ENCODE measurements around the gene ITGB8.
A peak's percentile ranks its signal among the peaks of the same experiment; 100 is the strongest.

ITGB8 gene

DNA sequence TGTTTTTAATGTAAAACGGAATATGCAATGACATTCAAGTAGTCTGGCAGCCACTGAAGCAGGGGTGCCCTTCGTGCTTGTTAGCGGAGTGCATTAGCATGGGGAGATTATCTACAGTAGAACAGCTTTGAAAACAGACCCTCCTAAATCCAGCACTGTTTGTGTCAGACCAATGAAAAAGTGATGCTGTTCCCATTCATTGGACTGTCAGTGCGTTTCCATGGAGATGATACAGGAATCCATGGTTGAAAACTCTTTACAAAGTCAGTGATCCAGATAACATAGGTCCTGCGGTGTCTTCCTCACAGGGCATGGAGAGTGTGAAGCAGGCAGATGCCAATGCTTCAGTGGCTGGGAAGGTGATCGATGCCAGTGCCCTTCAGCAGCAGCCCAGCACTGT is 73.6 kb downstream of the ITGB8 start:
- Histone ChIP-seq H3K9ac (ENCODE audit: low read length) (no peak overlapping the region), H3K4me1 (ENCODE audit: control insufficient read depth, insufficient read depth, low read length) (peaks cover 43% of the 10 kb centered on the region), H3K4me3 (ENCODE audit: low read length) (no peak overlapping the region), H3K9me3 (ENCODE audit: control insufficient read depth, low read length) (no peaks in the 10 kb centered on the region), H3K27me3 (replicated peaks; ENCODE audit: control insufficient read depth, insufficient read depth, low read length) (no peaks in the 10 kb centered on the region), H3K36me3 (ENCODE audit: control insufficient read depth, insufficient read depth, low read length, severe bottlenecking) (no peaks in the 10 kb centered on the region)
- no peak for DNase-seq (ENCODE audit: low read depth)

DNA sequence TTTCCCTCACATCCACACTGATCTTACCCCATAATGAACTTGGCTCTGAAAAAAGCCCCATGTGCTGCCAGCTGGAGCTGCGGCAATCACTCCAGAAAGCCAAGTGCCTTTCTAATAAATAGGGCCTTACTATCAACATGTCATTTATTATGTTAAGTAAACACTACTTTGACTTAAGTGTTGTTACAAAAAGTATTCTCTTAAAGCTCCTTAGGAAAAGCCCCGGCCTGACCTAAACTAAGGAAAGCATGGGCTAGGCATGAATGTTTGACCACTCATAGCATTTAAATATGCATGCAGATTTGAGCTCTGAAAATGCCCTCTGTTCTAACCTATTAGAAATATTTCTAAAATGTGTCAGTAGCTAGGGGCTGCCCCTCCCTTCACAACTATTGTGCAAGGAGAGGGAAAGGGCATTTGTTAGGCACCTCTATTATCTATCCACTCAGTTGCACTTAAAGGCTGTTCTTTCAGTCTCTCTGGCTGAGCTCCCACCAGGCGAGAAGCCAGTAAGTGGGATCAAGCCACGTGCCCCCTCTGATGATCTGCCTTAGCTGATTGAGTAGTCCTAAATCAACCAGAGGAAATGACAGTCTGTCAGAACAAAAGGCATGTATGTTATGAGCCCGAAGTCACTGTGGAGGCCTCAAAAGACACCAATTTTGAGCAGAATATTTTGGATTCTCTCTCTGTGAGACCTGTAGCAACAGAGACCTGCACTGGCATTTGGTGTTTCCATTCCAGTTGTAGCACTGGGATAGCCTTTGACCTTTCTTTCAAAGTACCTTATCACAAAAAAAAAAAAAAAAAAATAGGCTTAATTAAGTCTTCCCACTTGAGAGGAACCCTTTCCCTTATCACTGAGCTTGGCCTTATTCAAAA is 77.1 kb downstream of the ITGB8 start:
- no peaks in the 10 kb centered on the region for H3K27me3 ChIP-seq (replicated peaks; ENCODE audit: control insufficient read depth, insufficient read depth, low read length)
- H3K9me3 ChIP-seq (ENCODE audit: control insufficient read depth, low read length): no peaks in the 10 kb centered on the region
- H3K36me3 ChIP-seq (ENCODE audit: control insufficient read depth, insufficient read depth, low read length, severe bottlenecking): no peaks in the 10 kb centered on the region
- DNase-seq (ENCODE audit: low read depth): peak; percentile 72
- peaks cover 34% of the 10 kb centered on the region for H3K4me1 ChIP-seq (ENCODE audit: control insufficient read depth, insufficient read depth, low read length)
- H3K4me3 ChIP-seq (ENCODE audit: low read length): peak overlapping the region; percentile 8
- H3K9ac ChIP-seq (ENCODE audit: low read length): peak overlapping the region; percentile 29

DNA sequence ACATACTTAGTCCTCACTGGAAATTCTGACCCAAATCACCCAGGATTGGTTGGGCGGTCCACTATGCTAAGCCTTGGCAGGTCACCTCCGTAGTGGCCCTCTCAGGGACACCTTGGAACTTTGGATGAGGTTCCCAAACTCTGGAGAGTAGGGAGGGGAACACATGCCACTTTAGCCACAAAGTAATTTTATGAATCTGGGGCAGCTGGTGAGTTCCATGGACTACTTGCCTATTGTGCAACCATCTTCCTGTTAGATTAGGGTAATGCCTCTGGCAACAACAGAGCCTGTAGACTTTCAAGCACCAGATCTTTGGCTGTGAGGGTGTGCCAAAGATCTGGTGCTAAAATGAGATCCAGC is 77.7 kb downstream of the ITGB8 start:
- DNase-seq (ENCODE audit: low read depth): peak; percentile 80
- H3K36me3 ChIP-seq (ENCODE audit: control insufficient read depth, insufficient read depth, low read length, severe bottlenecking): no peaks in the 10 kb centered on the region
- H3K4me3 ChIP-seq (ENCODE audit: low read length): no peak overlapping the region
- peaks cover 28% of the 10 kb centered on the region for H3K4me1 ChIP-seq (ENCODE audit: control insufficient read depth, insufficient read depth, low read length)
- H3K9me3 ChIP-seq (ENCODE audit: control insufficient read depth, low read length): no peaks in the 10 kb centered on the region
- H3K9ac ChIP-seq (ENCODE audit: low read length): peak overlapping the region; percentile 5
- H3K27me3 ChIP-seq (replicated peaks; ENCODE audit: control insufficient read depth, insufficient read depth, low read length): no peaks in the 10 kb centered on the region

DNA sequence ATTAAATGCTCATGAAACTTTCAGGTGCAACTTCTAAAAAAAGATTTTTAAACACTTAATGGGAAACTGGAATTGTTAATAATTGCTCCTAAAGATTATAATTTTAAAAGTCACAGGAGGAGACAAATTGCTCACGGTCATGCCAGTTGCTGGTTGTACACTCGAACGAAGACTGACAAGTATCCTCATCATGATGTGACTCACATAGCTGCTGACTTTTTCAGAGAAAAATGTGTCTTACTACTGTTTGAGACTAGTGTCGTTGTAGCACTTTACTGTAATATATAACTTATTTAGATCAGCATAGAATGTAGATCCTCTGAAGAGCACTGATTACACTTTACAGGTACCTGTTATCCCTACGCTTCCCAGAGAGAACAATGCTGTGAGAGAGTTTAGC is 79.3 kb downstream of the ITGB8 start:
- no peaks in the 10 kb centered on the region for H3K36me3 ChIP-seq (ENCODE audit: control insufficient read depth, insufficient read depth, low read length, severe bottlenecking)
- H3K27me3 ChIP-seq (replicated peaks; ENCODE audit: control insufficient read depth, insufficient read depth, low read length): no peaks in the 10 kb centered on the region
- no peaks in the 10 kb centered on the region for H3K9me3 ChIP-seq (ENCODE audit: control insufficient read depth, low read length)
- H3K4me1 ChIP-seq (ENCODE audit: control insufficient read depth, insufficient read depth, low read length): peaks cover 23% of the 10 kb centered on the region
- no peak for DNase-seq (ENCODE audit: low read depth)
- H3K9ac ChIP-seq (ENCODE audit: low read length): no peak overlapping the region
- no peak overlapping the region for H3K4me3 ChIP-seq (ENCODE audit: low read length)

DNA sequence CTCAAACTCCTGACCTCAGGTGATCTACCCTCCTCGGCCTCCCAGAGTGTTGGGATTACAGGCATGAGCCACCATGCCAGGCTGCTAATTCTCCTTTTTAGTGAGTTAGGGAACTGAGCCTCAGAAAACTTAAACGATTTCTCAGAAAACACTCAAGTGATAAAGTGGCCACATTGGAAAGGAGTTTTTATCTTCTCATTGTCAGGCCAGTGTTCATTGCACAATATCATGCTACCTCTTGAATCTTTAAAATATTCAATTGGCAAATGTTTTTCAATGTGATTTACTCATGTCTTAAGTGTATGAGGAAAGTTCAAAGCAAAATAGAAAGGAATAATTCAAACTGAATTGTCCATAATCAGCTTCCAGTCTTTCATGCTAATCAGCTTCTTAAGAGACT is 80.7 kb downstream of the ITGB8 start:
- Histone ChIP-seq H3K4me3 (ENCODE audit: low read length) (no peak overlapping the region), H3K9ac (ENCODE audit: low read length) (no peak overlapping the region), H3K36me3 (ENCODE audit: control insufficient read depth, insufficient read depth, low read length, severe bottlenecking) (no peaks in the 10 kb centered on the region), H3K4me1 (ENCODE audit: control insufficient read depth, insufficient read depth, low read length) (peaks cover 23% of the 10 kb centered on the region), H3K27me3 (replicated peaks; ENCODE audit: control insufficient read depth, insufficient read depth, low read length) (no peaks in the 10 kb centered on the region), H3K9me3 (ENCODE audit: control insufficient read depth, low read length) (no peaks in the 10 kb centered on the region)
- DNase-seq (ENCODE audit: low read depth): no peak

DNA sequence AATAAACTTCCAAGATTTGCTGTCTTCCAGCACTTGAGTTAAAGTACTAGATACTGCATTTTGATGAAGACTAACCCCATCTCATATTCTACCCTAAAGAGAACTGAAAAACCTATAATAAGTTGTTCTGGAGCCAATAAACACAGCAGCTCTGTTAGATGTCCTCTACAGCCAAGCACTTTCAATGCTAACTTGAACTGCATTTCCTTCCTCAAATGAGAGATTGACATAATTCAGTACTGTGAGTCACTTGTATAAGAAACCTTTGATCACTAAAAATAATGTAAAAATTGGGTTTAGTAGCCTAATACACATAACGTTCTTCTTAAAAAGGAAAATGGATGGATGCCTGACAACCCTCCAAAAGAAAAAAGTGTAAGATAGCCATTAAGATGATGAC is 81.3 kb downstream of the ITGB8 start:
- no peaks in the 10 kb centered on the region for H3K36me3 ChIP-seq (ENCODE audit: control insufficient read depth, insufficient read depth, low read length, severe bottlenecking)
- no peak overlapping the region for H3K4me3 ChIP-seq (ENCODE audit: low read length)

DNA sequence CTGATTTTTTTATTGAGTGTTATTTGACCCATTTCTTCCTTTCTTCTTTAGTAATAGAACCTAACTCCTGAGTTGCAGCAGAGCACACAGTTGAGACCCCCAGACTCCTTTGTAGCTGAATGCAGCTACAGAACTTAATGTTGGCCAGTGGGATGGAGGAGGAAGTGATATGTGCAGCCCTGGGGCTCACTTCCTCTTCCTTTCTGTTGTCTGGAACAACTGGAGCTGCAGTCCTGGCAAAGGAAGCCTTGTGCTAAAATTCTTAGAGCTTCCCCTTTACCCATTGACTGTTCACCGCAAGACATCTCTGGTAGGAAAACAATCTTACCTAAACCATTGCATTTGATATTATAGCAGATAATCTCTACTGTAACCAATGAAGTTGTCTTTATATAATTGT is 86.6 kb downstream of the ITGB8 start:
- no peak overlapping the region for H3K9ac ChIP-seq (ENCODE audit: low read length)
- H3K36me3 ChIP-seq (ENCODE audit: control insufficient read depth, insufficient read depth, low read length, severe bottlenecking): no peaks in the 10 kb centered on the region
- no peak for DNase-seq (ENCODE audit: low read depth)
- no peaks in the 10 kb centered on the region for H3K27me3 ChIP-seq (replicated peaks; ENCODE audit: control insufficient read depth, insufficient read depth, low read length)
- H3K4me1 ChIP-seq (ENCODE audit: control insufficient read depth, insufficient read depth, low read length): no peaks in the 10 kb centered on the region
- no peak overlapping the region for H3K4me3 ChIP-seq (ENCODE audit: low read length)
- no peaks in the 10 kb centered on the region for H3K9me3 ChIP-seq (ENCODE audit: control insufficient read depth, low read length)

More for the DNA sequence above, 81.3 kb downstream of the ITGB8 start:
- Histone ChIP-seq H3K27me3 (replicated peaks; ENCODE audit: control insufficient read depth, insufficient read depth, low read length) (no peaks in the 10 kb centered on the region), H3K9me3 (ENCODE audit: control insufficient read depth, low read length) (no peaks in the 10 kb centered on the region), H3K4me1 (ENCODE audit: control insufficient read depth, insufficient read depth, low read length) (peaks cover 19% of the 10 kb centered on the region), H3K9ac (ENCODE audit: low read length) (no peak overlapping the region)
- DNase-seq (ENCODE audit: low read depth): no peak

DNA sequence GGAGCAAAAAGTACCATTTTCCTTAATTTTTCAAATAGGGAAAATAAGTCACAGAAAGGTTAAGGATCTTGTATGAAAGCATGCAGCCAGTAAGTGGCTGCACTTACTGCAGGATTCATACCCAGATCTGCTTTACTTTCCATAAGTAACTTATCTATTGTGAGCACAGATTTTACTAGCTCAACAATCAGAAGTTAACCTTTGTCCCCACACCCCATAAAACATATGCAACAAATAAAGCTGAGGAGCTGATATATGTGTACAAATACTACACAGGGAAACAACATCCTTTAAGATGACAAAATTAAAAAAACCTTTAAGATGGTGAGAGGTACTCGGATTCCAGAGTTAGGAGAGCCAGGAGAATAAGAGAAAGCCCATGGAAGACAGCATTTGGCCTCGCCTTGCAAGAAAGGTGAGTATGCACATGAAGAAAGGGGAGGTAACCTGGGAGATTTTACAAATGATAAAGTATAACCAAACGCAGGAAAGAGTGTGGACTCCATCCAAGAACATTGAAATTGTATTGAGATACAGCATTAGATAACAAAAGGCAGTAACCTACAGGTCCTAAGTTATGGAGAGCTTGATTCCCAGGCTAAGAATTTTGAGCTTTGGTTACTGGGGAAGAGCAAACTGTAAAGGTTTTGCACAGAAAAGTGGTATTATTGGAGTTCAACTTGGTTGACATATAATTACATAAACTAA is 87.1 kb downstream of the ITGB8 start:
- DNase-seq (ENCODE audit: low read depth): no peak
- no peaks in the 10 kb centered on the region for H3K4me1 ChIP-seq (ENCODE audit: control insufficient read depth, insufficient read depth, low read length)
- H3K9me3 ChIP-seq (ENCODE audit: control insufficient read depth, low read length): no peaks in the 10 kb centered on the region

DNA sequence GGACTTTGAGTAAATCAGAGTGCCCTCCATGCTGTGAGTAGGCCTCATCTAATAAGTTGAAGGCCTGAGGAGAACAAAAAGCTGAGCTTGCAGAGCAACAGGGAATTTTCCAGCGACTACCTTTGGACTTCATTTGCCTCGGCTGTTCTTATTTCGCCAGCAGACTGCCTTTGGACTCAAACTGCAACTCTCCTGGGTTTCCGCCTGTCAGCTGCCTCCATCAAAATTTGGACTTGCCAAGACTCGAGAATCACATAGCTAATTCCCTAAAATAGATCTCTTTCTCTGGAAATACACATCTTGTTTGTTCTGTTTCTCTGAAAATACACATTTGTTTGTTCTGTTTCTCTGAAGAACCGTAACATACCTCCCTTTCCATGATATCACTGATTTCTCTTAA is 93.8 kb downstream of the ITGB8 start:
- no peak overlapping the region for H3K4me3 ChIP-seq (ENCODE audit: low read length)
- no peak overlapping the region for H3K9ac ChIP-seq (ENCODE audit: low read length)
- no peaks in the 10 kb centered on the region for H3K27me3 ChIP-seq (replicated peaks; ENCODE audit: control insufficient read depth, insufficient read depth, low read length)
- no peaks in the 10 kb centered on the region for H3K36me3 ChIP-seq (ENCODE audit: control insufficient read depth, insufficient read depth, low read length, severe bottlenecking)
- no peaks in the 10 kb centered on the region for H3K4me1 ChIP-seq (ENCODE audit: control insufficient read depth, insufficient read depth, low read length)
- DNase-seq (ENCODE audit: low read depth): no peak
- no peaks in the 10 kb centered on the region for H3K9me3 ChIP-seq (ENCODE audit: control insufficient read depth, low read length)

More for the DNA sequence above, 87.1 kb downstream of the ITGB8 start:
- Histone ChIP-seq H3K36me3 (ENCODE audit: control insufficient read depth, insufficient read depth, low read length, severe bottlenecking) (no peaks in the 10 kb centered on the region), H3K27me3 (replicated peaks; ENCODE audit: control insufficient read depth, insufficient read depth, low read length) (no peaks in the 10 kb centered on the region), H3K4me3 (ENCODE audit: low read length) (no peak overlapping the region), H3K9ac (ENCODE audit: low read length) (no peak overlapping the region)

DNA sequence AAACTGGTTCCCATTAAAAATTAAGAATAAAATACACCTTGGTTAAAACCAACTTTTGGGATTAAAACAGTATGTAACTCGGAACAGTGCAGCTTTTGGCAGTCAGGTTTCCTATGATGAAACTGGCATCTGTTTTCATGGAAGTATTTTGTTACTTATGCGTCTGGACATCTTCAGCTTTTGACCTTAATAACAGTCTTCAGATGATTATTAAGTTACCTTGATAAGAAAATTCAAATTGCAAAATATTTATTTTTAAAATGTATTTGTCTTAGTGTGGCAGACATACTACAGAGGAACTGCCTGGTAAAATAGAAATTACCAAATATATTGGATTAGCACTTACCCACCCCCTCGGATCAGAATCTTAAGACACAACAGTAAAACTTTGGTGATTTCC is 100.0 kb downstream of the ITGB8 start:
- peaks cover 12% of the 10 kb centered on the region for H3K27me3 ChIP-seq (replicated peaks; ENCODE audit: control insufficient read depth, insufficient read depth, low read length)
- DNase-seq (ENCODE audit: low read depth): no peak
- H3K4me3 ChIP-seq (ENCODE audit: low read length): no peak overlapping the region
- no peak overlapping the region for H3K9ac ChIP-seq (ENCODE audit: low read length)
- peaks cover 8% of the 10 kb centered on the region for H3K4me1 ChIP-seq (ENCODE audit: control insufficient read depth, insufficient read depth, low read length)
- H3K36me3 ChIP-seq (ENCODE audit: control insufficient read depth, insufficient read depth, low read length, severe bottlenecking): no peaks in the 10 kb centered on the region
- H3K9me3 ChIP-seq (ENCODE audit: control insufficient read depth, low read length): no peaks in the 10 kb centered on the region

DNA sequence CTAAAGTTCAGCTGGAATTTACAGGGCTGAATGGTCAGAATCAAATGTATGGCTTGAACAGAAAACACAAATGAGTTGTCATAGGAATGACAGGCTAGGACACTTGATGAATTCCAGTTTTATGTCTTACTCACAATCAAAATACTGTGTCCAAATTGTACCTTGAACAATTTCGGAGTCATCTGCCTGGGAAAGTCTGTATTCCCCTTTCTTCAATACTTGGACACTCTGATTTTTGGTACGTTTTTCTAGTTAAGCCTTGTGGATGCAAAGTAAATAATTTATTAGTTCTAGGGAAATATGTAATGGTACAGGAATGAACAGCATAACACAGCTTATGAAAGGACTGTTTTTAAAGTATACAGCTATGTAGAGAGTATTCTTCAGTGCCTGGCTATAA is 100.4 kb downstream of the ITGB8 start:
- Histone ChIP-seq H3K9me3 (ENCODE audit: control insufficient read depth, low read length) (no peaks in the 10 kb centered on the region), H3K9ac (ENCODE audit: low read length) (no peak overlapping the region), H3K4me3 (ENCODE audit: low read length) (no peak overlapping the region), H3K4me1 (ENCODE audit: control insufficient read depth, insufficient read depth, low read length) (peaks cover 12% of the 10 kb centered on the region), H3K27me3 (replicated peaks; ENCODE audit: control insufficient read depth, insufficient read depth, low read length) (peaks cover 12% of the 10 kb centered on the region), H3K36me3 (ENCODE audit: control insufficient read depth, insufficient read depth, low read length, severe bottlenecking) (no peaks in the 10 kb centered on the region)
- DNase-seq (ENCODE audit: low read depth): no peak

Measured in adipocyte (in vitro differentiated cells).